ENCODE results near the gene CLEC7A.

DNA sequence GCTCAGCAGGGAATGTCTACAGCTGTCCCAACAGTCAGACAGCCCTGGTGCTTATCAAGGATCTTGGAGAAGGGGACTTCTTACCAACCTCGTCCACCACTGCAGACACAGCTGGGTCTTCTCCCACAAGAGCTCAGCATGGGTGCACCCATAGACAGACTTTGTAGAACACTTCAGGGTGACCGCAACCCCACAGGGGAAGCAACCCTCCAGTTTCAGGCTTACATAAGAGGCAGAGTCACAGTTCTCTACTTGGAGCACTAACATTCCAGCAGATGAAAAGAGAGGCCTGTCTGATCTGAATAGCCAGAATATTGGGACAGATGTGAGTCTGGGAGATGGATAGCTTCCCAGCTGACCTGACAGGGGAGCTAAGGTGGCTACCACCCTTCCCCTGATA, 27.7 kb downstream of the CLEC7A start:
- TF ChIP-seq CTCF (IDR thresholded peaks at IDR 0.05), result no peak
- no peak for TF ChIP-seq POLR2AphosphoS5 (IDR thresholded peaks at IDR 0.05; ENCODE audit: low read depth, low read length)

Data from Panc1 (cell line).